Immature natural killer cell (primary cell): Measurements from ENCODE around the gene PPP1R9A. TPM values are rescaled to one million over a fixed set of nuclear protein-coding genes. Genes with fewer than 3 reads are reported as not detected.

ENCODE experiments used
- DNase-seq, 3 donors: peaks; one replicate each; pipeline ENCODE4 v3.0.0; 2022; ENCODE audit warnings: mixed read lengths in 1 of 3
- H3K27ac Mint-ChIP-seq, 6 donors: one replicate each; pipeline ENCODE4 v1.8.0; 2020; ENCODE audit warnings: mixed read lengths in 6 of 6, mild to moderate bottlenecking in 5 of 6, inconsistent platforms in 4 of 6, moderate library complexity in 3 of 6
- H3K27me3 Mint-ChIP-seq, 3 donors: one replicate each; pipeline ENCODE4 v1.8.0; 2020 to 2021; ENCODE audit warnings: low read depth in 3 of 3, mild to moderate bottlenecking in 3 of 3, mixed read lengths in 3 of 3, moderate library complexity in 3 of 3, inconsistent platforms in 1 of 3
- H3K36me3 Mint-ChIP-seq, 3 donors: one replicate each; pipeline ENCODE4 v1.8.0; 2020; ENCODE audit warnings: mixed read lengths in 3 of 3, inconsistent platforms in 2 of 3, mild to moderate bottlenecking in 2 of 3
- H3K4me1 Mint-ChIP-seq, 2 donors: one replicate each; pipeline ENCODE4 v1.8.0; 2020; ENCODE audit warnings: inconsistent platforms in 2 of 2, mild to moderate bottlenecking in 2 of 2, mixed read lengths in 2 of 2, moderate library complexity in 1 of 2
- H3K4me3 Mint-ChIP-seq, 5 donors: one replicate each; pipeline ENCODE4 v1.8.0; 2020; ENCODE audit warnings: mild to moderate bottlenecking in 5 of 5, mixed read lengths in 5 of 5, inconsistent platforms in 3 of 5, moderate library complexity in 3 of 5
- H3K9me3 Mint-ChIP-seq, 6 donors: one replicate each; pipeline ENCODE4 v1.8.0; 2020; ENCODE audit warnings: mild to moderate bottlenecking in 6 of 6, mixed read lengths in 6 of 6, inconsistent platforms in 4 of 6, moderate library complexity in 3 of 6
- polyA plus RNA-seq, 3 donors: library from polyadenylated mRNA; unstranded; fragments of 300-500 nt; fragmentation: Illumina TruSeq; gene quantifications; one replicate each; pipeline ENCODE4 v1.2.3, GENCODE V29; 2021

The PPP1R9A gene
- polyA plus RNA-seq, 3 donors from 2014 or later, result 0.92 to 12.2 (median 5.5) TPM

DNA sequence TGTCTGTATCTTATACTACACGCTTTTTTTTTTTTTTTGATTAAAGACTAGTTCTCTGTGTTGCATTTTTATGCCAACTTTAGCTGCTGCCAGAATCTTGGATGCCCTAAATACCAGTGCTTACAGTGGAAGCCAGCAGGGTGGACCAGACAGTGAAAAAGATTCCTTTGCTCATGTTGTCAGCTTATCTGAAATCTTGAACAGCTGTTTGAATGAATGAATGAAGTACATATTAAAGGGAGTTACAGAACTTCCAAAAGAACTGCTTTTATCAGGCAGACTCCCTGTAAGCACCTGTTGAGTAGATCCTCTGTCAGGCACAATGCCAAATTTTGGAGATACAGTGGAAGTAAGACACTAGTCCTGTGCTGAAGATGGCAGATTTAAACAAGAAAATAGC, 184.9 kb downstream of the PPP1R9A start:
- DNase-seq, result no peak
- H3K27ac Mint-ChIP-seq, result no peak overlapping the region
- no peaks in the 10 kb centered on the region for H3K9me3 Mint-ChIP-seq
- no peaks in the 10 kb centered on the region for H3K36me3 Mint-ChIP-seq
- peaks cover 3 to 30% of the 10 kb centered on the region in 2 donors for H3K4me1 Mint-ChIP-seq
- no peak overlapping the region for H3K4me3 Mint-ChIP-seq
- peaks cover 0 to 1% (median 0%) of the 10 kb centered on the region in 3 donors for H3K27me3 Mint-ChIP-seq

DNA sequence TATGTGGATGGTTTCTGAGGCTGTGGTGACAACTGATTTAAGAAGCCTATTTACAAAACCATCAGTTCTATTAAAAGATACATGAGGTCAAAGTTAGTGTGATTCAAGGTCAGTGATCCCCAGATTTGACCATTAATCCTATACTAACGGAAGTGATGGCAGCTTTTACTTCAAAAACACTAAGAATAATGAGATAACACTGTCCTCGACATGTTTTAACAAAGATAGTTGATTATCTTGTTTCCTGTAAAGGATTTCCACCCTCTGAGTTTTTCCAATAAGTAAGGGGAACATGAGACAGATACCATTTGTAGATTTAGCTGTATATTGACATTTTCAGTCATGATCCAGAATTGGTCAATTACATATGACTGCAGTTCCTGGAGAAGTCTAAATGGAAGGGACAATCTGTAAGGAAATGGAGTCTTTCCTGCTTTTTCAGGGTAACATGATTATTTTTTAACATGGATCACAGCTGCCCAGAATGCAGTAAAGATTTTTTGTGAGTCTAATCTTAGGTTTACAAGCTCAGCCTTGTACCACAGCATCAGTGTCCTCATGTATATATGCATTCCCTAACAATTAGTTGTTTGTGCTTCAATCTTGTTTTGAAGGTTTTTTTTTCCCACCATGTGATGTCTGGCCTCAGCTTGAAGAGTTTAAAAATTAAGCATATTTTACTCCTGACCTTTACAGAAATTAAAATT, 188.0 kb downstream of the PPP1R9A start:
- Mint-ChIP-seq H3K27me3 (peaks cover 0 to 3% (median 2%) of the 10 kb centered on the region in 3 donors), H3K36me3 (no peaks in the 10 kb centered on the region)

DNA sequence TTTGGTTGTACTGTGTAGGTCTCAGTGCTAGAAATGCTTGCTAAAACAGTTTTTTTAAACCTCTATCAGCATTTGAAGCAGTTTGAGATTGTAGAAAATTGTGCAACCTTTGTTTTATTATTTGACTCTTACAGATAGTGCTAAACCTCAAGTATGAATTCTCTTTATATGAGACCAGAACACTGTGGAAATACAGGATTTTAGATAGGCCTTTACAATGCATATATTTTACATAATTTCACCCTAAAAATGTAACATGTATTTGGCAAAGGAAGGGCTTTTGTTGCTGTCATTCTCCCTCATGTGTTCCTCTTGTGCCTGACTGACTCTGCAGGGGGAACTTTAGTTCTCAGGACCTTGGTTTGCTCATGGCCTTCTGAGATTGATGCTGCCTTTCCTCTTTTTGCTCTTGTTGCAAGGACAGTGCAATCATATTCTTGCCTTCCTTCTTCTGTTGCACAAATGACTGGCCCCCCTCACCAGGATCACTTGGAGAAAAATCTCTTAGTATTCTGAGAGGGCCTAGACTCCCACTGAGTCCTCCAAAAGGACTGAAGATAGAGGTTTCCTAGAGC, 188.7 kb downstream of the PPP1R9A start:
- Mint-ChIP-seq H3K4me1 (peaks cover 6 to 36% of the 10 kb centered on the region in 2 donors), H3K27ac (no peak overlapping the region), H3K27me3 (peaks cover 0 to 3% (median 2%) of the 10 kb centered on the region in 3 donors), H3K36me3 (peaks cover 0 to under 1% (median 0%) of the 10 kb centered on the region in 3 donors), H3K4me3 (no peak overlapping the region), H3K9me3 (no peaks in the 10 kb centered on the region)
- no peak for DNase-seq

More for the DNA sequence above, 188.0 kb downstream of the PPP1R9A start:
- Mint-ChIP-seq H3K9me3 (no peaks in the 10 kb centered on the region), H3K4me3 (no peak overlapping the region), H3K4me1 (peaks cover 6 to 36% of the 10 kb centered on the region in 2 donors), H3K27ac (no peak overlapping the region)
- DNase-seq, result no peak

DNA sequence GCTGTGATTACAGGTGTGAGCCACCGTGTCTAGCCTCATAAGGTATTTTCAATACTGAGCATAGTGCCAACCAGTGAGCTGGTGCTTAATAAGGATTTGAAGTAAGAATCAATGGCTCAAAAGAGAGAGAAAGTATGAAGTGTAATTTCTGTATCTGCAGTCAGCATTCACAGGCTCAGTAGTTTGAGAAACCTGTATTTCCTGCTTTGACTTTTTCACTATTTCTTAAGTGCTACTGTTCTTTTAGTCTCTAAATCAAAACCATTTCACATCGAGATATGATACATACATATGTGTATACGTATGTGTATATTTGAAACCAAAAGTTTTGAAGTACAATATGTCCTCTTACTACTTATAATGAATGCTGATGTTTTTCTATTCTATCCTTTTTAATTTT, 189.9 kb downstream of the PPP1R9A start:
- H3K36me3 Mint-ChIP-seq, result peaks cover 0 to 4% (median 0%) of the 10 kb centered on the region in 3 donors
- peaks cover 0 to 3% (median 2%) of the 10 kb centered on the region in 3 donors for H3K27me3 Mint-ChIP-seq
- H3K9me3 Mint-ChIP-seq, result no peaks in the 10 kb centered on the region
- no peak overlapping the region for H3K4me3 Mint-ChIP-seq
- H3K27ac Mint-ChIP-seq, result peak overlapping the region in 1 of 6 donors; percentile 75
- H3K4me1 Mint-ChIP-seq, result peaks cover 6 to 37% of the 10 kb centered on the region in 2 donors
- DNase-seq, result no peak

DNA sequence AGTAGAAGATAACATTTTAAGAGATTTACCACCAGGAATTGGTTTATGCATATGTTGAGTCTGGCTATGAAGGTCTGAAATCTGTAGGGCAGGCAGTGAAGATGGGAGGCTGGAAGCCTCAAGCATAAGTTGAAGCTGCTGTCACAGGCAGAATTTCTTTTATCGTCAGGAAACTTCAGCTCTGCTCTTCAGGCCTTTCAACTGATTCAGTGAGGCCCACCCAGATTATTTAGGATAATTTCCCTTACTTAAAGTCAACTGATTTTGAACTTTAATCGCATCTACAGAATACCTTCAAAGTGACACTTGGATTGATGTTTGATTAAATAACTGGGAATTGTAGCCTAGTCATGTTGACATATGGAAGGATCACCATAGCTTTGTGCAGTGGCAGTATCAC, 190.5 kb downstream of the PPP1R9A start:
- Mint-ChIP-seq H3K27ac (peak overlapping the region in 1 of 6 donors; percentile 75), H3K9me3 (no peaks in the 10 kb centered on the region), H3K36me3 (peaks cover 0 to 4% (median 0%) of the 10 kb centered on the region in 3 donors), H3K4me3 (no peak overlapping the region), H3K27me3 (peaks cover 0 to 3% (median 2%) of the 10 kb centered on the region in 3 donors), H3K4me1 (peaks cover 10 to 43% of the 10 kb centered on the region in 2 donors)
- DNase-seq, result no peak

DNA sequence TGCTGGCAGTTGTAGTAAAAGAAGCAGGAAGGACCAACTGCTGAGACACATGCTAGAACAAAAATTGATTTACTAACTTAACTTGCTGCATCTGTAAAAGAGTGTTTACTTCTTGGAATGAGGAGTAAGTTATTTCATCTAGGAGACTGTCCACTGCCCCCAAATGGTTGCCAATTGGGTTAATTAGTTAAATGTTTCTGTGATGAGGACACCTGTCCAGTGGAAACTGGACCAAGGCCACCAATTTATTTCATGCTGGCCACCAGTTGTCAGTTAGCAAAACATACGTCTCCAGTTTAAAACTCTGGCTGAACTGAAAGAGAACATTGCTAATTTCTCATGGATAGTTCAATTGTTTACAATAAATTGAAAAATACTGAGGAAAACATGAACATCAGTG, 191.7 kb downstream of the PPP1R9A start:
- H3K9me3 Mint-ChIP-seq, result no peaks in the 10 kb centered on the region
- peaks cover 0 to 4% (median 0%) of the 10 kb centered on the region in 3 donors for H3K36me3 Mint-ChIP-seq
- DNase-seq, result no peak
- no peak overlapping the region for H3K27ac Mint-ChIP-seq
- peaks cover 0 to 3% (median 2%) of the 10 kb centered on the region in 3 donors for H3K27me3 Mint-ChIP-seq
- peaks cover 10 to 40% of the 10 kb centered on the region in 2 donors for H3K4me1 Mint-ChIP-seq
- H3K4me3 Mint-ChIP-seq, result no peak overlapping the region

DNA sequence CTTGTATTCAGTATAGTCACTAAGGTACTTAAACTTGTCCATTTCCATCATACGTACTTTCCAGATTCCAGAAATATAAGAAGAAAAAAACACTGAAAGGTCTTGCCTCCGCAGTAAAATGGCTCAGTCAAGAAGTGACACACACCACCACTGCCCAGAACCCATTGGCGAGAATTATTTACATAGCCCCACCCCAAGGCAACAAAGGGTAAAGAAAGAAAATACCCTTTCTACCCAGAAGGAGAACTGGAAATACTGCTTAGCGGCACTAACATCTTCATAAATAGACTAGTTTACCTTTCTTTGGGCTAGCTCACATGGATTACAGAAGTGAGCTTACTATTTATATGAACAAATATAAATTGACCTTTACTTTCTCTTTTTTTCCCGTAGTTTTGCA, 194.0 kb downstream of the PPP1R9A start:
- DNase-seq, result no peak
- peaks cover 0 to 4% (median 0%) of the 10 kb centered on the region in 3 donors for H3K36me3 Mint-ChIP-seq

DNA sequence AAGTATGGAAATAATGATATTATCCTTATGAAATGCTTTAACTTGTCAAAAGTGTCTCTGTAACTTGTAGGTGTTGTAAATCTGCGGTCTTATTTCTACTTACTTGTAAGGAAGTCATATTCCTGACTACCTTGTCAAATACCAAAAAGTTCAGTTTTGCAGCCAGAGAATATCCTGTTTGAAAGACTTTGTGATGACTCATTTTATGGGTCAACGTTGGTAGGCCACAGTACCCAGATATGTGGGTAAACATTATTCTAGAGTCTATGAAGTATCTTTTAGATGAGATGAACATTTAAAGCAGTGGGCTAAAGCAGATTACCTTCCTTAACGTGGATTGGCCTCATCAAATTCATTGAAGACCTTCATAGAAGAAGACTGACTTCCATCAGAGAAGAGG, 195.3 kb downstream of the PPP1R9A start:
- peaks cover 4 to 21% of the 10 kb centered on the region in 2 donors for H3K4me1 Mint-ChIP-seq
- H3K9me3 Mint-ChIP-seq, result no peaks in the 10 kb centered on the region
- no peak for DNase-seq
- no peak overlapping the region for H3K4me3 Mint-ChIP-seq
- no peak overlapping the region for H3K27ac Mint-ChIP-seq
- peaks cover 0 to 2% (median 1%) of the 10 kb centered on the region in 3 donors for H3K27me3 Mint-ChIP-seq
- peaks cover 0 to 4% (median 0%) of the 10 kb centered on the region in 3 donors for H3K36me3 Mint-ChIP-seq

More for the DNA sequence above, 194.0 kb downstream of the PPP1R9A start:
- peaks cover 0 to 2% (median 1%) of the 10 kb centered on the region in 3 donors for H3K27me3 Mint-ChIP-seq
- no peak overlapping the region for H3K27ac Mint-ChIP-seq
- H3K4me3 Mint-ChIP-seq, result no peak overlapping the region
- peaks cover 7 to 32% of the 10 kb centered on the region in 2 donors for H3K4me1 Mint-ChIP-seq
- no peaks in the 10 kb centered on the region for H3K9me3 Mint-ChIP-seq

DNA sequence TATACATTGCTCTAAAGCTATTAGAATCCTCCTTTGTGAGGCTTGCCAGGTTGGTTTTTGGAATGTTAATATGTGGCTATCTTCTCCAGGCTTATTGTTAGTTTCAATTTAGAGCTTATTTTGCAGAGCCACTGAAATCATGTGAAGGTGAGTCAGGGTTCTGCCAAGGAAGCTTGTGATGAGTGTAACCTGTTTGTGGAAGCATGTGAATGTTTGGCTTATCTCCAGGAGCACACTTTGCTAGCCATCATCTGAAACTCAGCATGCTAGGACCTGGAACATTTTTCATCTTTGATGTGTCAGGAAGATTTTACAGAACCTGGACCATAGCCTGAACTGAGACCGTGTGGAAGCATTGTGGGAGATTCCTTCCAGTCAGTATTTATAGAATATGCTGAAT, 197.3 kb downstream of the PPP1R9A start:
- H3K27ac Mint-ChIP-seq, result no peak overlapping the region
- H3K36me3 Mint-ChIP-seq, result peaks cover 0 to 4% (median 0%) of the 10 kb centered on the region in 3 donors
- no peak for DNase-seq
- no peak overlapping the region for H3K4me3 Mint-ChIP-seq
- H3K9me3 Mint-ChIP-seq, result no peaks in the 10 kb centered on the region
- peaks cover 4 to 18% of the 10 kb centered on the region in 2 donors for H3K4me1 Mint-ChIP-seq
- H3K27me3 Mint-ChIP-seq, result peaks cover 0 to 2% (median 0%) of the 10 kb centered on the region in 3 donors

DNA sequence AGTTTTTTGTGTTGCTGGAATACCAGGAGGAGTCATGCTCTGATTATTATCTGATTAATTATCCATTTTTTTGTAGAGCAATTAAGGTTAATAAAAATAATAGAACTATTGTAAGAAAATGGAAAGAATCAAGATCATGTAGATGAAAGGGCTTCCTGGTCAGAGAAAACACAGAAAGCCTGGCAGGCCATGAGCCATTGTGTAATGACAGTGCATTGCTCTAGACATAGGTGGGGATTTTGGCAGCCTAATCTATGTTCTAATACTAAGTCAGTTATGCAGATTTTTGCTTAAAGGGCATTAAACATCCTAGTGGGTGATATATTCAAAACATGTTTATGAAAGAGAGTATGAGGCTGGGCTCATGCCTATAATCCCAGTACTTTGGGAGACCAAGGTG, 198.2 kb downstream of the PPP1R9A start:
- Mint-ChIP-seq H3K4me3 (no peak overlapping the region), H3K9me3 (no peaks in the 10 kb centered on the region), H3K4me1 (peaks cover 4 to 18% of the 10 kb centered on the region in 2 donors), H3K36me3 (peaks cover 0 to 4% (median 0%) of the 10 kb centered on the region in 3 donors), H3K27ac (no peak overlapping the region), H3K27me3 (no peaks in the 10 kb centered on the region)
- DNase-seq, result no peak

DNA sequence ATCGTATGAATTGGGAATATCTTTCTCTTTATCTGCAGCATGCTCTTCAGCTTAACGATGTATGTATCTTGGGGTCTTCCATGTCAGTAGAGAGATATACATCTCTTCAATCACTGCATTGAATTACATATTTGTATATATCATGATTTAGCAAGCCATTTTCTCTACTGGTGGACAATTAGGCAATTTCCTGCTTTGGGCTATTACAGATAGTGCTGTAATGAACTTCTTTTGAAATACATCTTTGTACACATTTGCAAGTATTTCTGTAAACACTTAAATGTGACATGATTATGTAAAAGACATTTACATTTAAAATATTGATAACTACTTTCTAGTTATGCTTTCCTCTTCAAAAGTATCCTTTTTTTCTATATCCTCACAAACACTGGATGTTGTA, 199.0 kb downstream of the PPP1R9A start:
- no peak for DNase-seq
- H3K27ac Mint-ChIP-seq, result no peak overlapping the region

DNA sequence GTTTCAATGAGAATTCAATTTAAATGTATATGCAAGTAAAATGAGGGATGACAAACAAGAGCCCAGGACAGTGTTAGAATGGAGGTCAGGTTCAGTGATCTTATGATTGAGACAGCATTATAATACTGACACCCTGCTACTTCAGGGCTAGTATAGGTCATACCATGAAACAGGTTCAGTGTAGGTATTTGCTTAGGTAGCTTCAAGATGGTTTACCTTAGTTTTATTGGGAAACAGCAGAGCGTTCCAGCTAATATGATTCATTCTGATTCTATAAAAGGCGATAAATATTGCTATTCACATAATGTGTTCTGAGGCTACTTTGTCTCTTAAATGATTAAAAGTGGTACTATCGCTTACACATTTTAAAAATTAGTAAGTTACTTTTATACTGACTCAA, 203.3 kb downstream of the PPP1R9A start:
- Mint-ChIP-seq H3K27me3 (peaks cover 0 to 2% (median 0%) of the 10 kb centered on the region in 3 donors), H3K36me3 (peaks cover 0 to 8% (median 0%) of the 10 kb centered on the region in 3 donors), H3K27ac (no peak overlapping the region), H3K4me1 (no peaks in the 10 kb centered on the region), H3K4me3 (no peak overlapping the region), H3K9me3 (no peaks in the 10 kb centered on the region)
- no peak for DNase-seq

More for the DNA sequence above, 199.0 kb downstream of the PPP1R9A start:
- H3K4me1 Mint-ChIP-seq, result peaks cover 4 to 18% of the 10 kb centered on the region in 2 donors
- H3K36me3 Mint-ChIP-seq, result peaks cover 0 to under 1% (median 0%) of the 10 kb centered on the region in 3 donors
- H3K27me3 Mint-ChIP-seq, result peaks cover 0 to under 1% (median 0%) of the 10 kb centered on the region in 3 donors
- H3K4me3 Mint-ChIP-seq, result no peak overlapping the region
- H3K9me3 Mint-ChIP-seq, result no peaks in the 10 kb centered on the region

DNA sequence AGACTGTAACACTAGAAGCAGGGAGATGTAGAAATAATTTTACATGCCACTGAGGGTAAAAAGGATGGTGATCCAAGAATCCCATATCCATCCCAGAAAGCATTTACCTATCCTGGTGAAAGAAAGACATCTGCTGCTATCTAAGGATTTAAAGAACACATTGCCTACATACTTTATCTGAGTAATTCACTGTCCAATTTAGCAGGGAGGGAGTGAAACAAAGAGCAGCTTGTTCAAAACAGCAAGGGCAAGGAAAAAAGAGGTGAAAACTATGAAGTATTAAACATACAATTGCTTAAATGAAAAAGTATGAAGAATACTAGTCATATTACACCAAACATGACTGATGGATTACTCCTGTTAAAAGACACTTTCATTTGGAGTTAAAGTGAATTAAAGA, 206.2 kb downstream of the PPP1R9A start:
- peaks cover 0 to 8% (median 0%) of the 10 kb centered on the region in 3 donors for H3K36me3 Mint-ChIP-seq
- H3K4me3 Mint-ChIP-seq, result no peak overlapping the region
- no peak for DNase-seq
- H3K27me3 Mint-ChIP-seq, result peaks cover 0 to 2% (median 2%) of the 10 kb centered on the region in 3 donors
- H3K4me1 Mint-ChIP-seq, result no peaks in the 10 kb centered on the region
- H3K9me3 Mint-ChIP-seq, result no peaks in the 10 kb centered on the region
- H3K27ac Mint-ChIP-seq, result no peak overlapping the region

DNA sequence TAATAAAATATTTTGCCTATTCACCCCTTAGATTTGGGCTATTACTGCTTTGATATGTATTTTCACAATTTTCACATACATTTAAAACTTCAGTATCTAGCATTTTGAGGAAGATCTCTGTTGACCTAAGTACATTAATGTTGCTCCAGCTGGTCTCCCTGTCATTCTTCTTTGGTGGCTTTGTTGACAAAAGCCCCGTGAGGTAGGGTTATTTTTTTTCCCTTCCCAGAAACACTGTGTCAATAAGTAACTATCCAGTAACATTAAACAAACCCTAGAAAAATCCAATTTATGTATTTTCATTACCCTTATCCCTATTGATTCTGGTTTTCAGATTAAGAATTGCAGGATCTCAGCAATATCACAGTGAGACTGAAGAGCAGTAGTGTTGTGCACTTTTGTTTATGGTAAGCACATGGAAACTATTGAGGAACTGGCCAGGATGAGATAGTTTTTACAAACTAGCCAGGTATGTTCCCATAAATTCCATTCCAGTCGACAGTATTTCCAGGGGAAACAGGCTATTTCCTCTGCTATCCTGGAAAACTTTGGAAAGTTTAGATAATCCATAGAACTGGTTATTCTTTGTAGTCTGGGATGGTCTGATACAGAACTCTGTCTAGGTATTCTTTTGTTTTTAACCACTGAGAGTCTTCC, 218.8 kb downstream of the PPP1R9A start:
- Mint-ChIP-seq H3K9me3 (peaks cover 0 to 7% (median 0%) of the 10 kb centered on the region in 6 donors), H3K27me3 (peaks cover 2 to 5% (median 2%) of the 10 kb centered on the region in 3 donors), H3K36me3 (peaks cover 0 to 13% (median 0%) of the 10 kb centered on the region in 3 donors), H3K27ac (no peak overlapping the region), H3K4me3 (no peak overlapping the region), H3K4me1 (no peaks in the 10 kb centered on the region)
- no peak for DNase-seq
